Amniotic stem cell (primary cell): ENCODE data around the gene SRMS.

ENCODE experiments used
- DNase-seq: peaks from one replicate; lab custom pipeline; 2025; lab: John Stamatoyannopoulos, UW

Gene SRMS

DNA sequence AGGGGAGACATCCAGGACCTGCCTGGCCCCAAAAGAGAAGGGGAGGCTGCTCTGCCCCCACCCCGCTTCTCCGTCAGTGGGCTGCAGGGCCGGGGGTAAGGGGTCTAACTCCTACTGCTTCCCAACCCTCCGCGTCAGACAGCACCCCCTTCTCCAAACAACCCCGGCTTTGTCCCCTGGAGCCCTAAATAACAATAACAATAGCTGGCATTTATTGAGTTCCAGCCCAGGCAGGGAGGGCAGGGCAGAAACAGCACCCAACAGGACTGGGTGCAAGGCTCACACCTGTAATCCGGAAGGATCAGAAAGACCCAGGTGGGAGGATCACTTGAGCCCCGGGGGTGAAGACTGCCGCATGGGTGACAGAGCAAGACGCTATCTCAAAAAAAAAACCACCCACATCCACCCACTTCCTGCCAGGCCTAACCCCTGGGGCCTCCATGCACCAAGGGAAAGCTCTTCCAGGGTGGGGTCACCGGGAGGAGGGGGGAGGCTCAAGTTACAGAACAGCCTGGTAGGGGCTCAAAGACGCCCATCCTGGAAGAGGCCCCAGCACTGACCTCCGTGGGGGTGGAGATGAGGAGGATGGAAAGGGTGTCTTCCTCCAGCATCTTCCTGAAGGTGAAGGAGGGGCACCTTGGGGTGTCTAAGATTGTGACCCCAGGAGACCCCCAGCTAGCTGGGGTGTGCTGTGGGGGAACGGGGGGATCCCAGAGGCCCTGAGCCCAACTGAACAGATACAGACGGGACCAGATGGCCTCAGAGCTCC lies 5.1 kb upstream of the SRMS start:
- no peak for DNase-seq

DNA sequence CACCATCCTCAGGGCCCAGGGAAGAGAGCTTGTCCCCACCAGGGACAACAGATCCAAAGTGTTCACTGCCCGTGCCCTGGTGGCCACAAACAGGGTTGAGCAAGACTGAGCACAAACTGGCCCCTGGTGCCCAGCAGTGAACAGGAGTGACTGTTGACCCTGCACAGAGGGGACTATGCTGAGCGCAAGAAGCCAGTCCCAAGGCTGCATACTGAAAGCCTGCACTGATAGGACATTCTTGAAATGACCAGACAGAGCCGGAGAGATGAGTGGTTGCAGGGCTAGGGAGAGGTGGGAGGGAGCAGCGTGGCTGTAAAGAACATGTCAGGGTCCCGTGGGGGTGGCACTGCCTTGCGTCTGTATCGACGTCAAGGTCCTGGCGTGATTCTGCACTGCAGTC lies 3.5 kb upstream of the SRMS start:
- no peak for DNase-seq

DNA sequence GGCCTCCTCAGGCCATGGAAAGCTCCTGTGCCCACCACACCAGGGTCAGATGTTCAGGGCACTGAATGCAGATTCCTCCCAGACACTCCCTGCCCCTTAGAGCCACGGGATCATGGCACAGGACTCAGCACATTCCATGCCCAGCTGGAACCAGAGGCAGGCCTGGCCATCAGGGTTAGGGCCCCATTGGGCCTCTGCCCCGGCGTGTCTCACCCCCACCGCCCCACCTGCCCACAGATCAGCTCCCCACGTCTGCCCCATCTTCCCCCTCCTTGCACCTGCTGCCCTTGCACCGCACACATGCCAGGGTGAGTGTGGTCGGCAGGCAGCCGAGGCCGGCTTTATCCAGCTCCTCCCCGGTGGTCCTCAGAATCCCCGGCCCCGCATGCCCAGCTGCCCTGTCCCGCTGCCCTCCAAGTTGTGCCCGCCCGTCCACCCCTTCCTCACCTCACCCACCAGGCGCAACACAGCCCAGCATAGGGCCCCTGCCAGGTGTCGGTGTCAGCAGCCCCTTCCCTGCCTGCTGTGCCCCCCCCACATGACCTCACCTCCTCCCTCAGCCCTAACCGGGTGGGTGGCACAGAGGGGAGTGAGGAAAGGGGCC lies 2.2 kb upstream of the SRMS start:
- no peak for DNase-seq

DNA sequence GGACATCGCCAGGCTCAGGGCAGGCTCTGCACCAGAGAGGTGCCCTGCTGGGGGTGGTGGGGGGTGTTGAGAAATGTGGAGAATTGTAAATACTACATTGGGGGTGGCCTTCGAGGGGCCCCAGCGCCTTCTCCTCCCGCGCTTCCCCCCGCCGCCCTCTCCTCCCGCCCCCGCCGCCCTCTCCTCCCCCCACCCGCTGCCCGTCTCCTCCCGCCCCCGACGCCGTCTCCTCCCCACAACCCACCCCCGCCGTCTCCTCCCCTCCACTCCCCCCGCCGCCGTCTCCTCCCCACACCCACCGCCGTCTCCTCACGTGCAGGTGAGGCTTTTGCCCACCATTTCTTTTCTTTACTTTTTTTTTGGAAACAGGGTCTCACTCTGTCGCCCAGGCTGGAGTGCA lies 1.5 kb upstream of the SRMS start:
- DNase-seq, result no peak

GRCh38 chr20:63548542-63548941 lies 993 bp upstream of the SRMS start:
- no peak for DNase-seq

GRCh38 chr20:63546956-63547724 lies 409 bp downstream of the SRMS start:
- no peak for DNase-seq

- DNase-seq, result no peak
These were observed 1.1 kb downstream of the SRMS start for GRCh38 chr20:63546256-63546955.

- DNase-seq, result no peak
These were observed 1.7 kb downstream of the SRMS start for GRCh38 chr20:63545814-63546213.

DNA sequence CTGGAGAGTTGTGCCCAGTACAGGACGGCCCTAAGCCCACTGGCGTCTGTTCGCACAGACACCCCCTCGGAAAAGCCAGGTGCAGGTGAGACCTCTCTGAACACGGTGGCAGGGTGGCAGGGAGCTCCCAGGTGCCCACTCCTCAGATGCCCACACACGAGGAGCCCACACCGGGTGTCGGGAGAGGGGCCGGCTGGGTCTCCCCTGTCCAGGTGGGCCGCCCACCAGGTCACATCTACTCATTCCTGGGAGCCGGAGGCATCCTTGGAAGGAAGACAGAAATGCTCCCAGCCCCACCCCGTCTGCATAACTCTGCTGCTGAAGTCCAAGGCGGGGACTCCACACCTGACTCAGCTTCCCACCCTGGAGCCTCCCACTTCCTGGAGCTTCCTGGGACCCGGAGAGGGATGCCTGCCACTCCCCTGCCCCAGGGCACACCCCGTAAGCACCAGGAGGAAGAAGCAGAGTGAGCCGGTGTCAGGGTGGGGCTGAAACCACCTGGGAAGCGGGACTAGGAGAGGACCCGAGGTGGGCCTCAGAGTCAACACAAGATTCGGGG lies 2.5 kb downstream of the SRMS start:
- no peak for DNase-seq

- DNase-seq, result no peak
These were observed 3.1 kb downstream of the SRMS start for GRCh38 chr20:63544241-63544957.

GRCh38 chr20:63543733-63544132 lies 3.8 kb downstream of the SRMS start:
- no peak for DNase-seq

- no peak for DNase-seq
These were observed 4.4 kb downstream of the SRMS start for GRCh38 chr20:63543131-63543530.

GRCh38 chr20:63542696-63543095 lies 4.9 kb downstream of the SRMS start:
- DNase-seq, result no peak

GRCh38 chr20:63542031-63542559 lies 5.5 kb downstream of the SRMS start:
- DNase-seq, result no peak

- DNase-seq, result no peak
These were observed 6.2 kb downstream of the SRMS start for GRCh38 chr20:63541371-63541770.

DNA sequence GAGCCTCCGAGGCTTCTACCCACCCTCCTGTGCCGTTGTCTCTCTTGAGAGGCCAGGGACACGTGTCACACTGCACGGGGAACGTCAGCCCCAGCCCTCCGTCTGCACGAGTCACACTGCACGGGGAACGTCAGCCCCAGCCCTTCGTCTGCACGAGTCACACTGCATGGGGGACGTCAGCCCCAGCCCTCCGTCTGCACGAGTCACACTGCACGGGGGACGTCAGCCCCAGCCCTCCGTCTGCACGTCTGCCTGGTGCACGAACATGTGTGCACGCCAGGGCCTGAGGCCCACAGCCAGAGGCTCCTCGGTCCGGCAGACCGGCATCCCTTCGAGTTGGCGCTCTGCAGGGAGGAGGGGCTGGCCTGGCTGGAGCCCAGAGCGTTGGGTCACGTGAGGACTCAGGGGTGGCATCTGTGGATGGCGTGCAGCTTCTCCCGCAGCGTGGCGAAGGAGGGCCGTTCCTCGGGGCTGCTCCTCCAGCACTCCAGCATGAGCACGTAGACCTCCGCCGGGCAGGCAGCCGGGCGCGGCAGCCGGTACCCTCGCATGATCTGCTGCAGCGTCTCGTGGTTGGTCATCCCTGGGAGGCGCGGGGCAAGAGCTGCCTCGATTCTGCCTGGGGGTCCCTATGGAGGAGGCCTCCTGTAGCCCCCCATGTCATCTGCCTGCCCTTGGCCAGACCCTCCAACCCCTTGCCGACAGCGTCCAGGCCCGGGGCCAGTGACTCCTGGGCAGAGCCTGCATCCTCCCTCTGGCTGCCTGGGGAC lies 6.9 kb downstream of the SRMS start:
- no peak for DNase-seq

GRCh38 chr20:63539441-63540370 lies 7.8 kb downstream of the SRMS start:
- DNase-seq, result no peak

DNA sequence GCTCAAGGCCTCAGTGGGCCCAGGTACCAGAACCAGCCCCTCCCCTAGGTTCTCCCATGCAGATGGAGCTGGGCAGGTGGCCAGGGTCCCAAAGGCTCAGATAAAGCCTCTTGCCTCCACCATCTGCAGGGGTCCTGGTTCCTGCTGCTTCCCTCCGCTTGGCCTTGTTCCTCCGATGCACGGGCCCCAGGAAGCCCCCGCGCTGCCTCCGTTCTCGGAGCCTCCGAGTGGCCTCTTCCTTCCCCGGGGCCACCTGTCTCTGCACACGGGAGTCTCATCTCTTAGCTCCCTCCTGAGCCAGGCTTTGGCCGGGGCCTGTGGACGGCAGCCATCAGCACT lies 8.5 kb downstream of the SRMS start:
- no peak for DNase-seq
